ENCODE measurements around the gene SRRM4.

DNA sequence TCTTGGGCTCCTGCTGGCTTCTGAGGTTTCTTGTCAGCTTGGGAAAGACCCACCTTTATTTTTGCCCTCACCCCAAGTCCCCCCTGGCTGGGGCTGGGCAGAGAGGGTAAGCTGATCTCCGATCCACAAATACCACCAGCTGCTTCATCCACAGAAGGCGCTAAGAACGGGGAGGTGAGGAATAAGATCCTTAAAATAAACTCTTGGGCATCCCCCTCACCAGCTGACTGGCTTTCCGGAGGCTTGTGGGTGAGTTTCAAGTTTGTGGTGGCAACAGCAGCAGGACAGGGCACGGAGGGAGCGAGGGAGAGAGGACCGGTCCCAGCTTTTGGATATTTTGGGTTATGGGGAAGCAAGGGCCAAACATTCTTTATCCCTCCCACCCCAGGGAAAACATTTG lies 176.6 kb downstream of the SRRM4 start:
- TF ChIP-seq, protein P1, sequence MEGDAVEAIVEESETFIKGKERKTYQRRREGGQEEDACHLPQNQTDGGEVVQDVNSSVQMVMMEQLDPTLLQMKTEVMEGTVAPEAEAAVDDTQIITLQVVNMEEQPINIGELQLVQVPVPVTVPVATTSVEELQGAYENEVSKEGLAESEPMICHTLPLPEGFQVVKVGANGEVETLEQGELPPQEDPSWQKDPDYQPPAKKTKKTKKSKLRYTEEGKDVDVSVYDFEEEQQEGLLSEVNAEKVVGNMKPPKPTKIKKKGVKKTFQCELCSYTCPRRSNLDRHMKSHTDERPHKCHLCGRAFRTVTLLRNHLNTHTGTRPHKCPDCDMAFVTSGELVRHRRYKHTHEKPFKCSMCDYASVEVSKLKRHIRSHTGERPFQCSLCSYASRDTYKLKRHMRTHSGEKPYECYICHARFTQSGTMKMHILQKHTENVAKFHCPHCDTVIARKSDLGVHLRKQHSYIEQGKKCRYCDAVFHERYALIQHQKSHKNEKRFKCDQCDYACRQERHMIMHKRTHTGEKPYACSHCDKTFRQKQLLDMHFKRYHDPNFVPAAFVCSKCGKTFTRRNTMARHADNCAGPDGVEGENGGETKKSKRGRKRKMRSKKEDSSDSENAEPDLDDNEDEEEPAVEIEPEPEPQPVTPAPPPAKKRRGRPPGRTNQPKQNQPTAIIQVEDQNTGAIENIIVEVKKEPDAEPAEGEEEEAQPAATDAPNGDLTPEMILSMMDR (IDR thresholded peaks at IDR 0.05 in 2 of 3, conservative IDR thresholded peaks at IDR 0.05 in 1 of 3; ENCODE audit: control insufficient read depth in 2 of 3, extremely low read depth in 1 of 3, insufficient read depth in 1 of 3, low read depth in 3 of 3, low read length in 3 of 3): no peak
- TF ChIP-seq ZZZ3 (IDR thresholded peaks at IDR 0.05; ENCODE audit: control insufficient read depth, insufficient read length, low read depth) (no peak), NR2C1 (IDR thresholded peaks at IDR 0.05) (no peak), POLR2A (IDR thresholded peaks at IDR 0.05; ENCODE audit: low read depth, low read length) (no peak), TAF1 (IDR thresholded peaks at IDR 0.05; ENCODE audit: borderline replicate concordance, low read depth, low read length) (no peak), SIN3A (IDR thresholded peaks at IDR 0.05; ENCODE audit: low read depth, low read length) (no peak), TCF12 (IDR thresholded peaks at IDR 0.05; ENCODE audit: low read depth, low read length) (no peak), BMI1 (IDR thresholded peaks at IDR 0.05; ENCODE audit: borderline replicate concordance) (no peak)
- TF ChIP-seq, protein P2, sequence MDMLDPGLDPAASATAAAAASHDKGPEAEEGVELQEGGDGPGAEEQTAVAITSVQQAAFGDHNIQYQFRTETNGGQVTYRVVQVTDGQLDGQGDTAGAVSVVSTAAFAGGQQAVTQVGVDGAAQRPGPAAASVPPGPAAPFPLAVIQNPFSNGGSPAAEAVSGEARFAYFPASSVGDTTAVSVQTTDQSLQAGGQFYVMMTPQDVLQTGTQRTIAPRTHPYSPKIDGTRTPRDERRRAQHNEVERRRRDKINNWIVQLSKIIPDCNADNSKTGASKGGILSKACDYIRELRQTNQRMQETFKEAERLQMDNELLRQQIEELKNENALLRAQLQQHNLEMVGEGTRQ (IDR thresholded peaks at IDR 0.05; ENCODE audit: borderline replicate concordance, low read depth, low read length): no peak
- TF ChIP-seq, protein P3, sequence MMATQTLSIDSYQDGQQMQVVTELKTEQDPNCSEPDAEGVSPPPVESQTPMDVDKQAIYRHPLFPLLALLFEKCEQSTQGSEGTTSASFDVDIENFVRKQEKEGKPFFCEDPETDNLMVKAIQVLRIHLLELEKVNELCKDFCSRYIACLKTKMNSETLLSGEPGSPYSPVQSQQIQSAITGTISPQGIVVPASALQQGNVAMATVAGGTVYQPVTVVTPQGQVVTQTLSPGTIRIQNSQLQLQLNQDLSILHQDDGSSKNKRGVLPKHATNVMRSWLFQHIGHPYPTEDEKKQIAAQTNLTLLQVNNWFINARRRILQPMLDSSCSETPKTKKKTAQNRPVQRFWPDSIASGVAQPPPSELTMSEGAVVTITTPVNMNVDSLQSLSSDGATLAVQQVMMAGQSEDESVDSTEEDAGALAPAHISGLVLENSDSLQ (IDR thresholded peaks at IDR 0.05): no peak
